OCI-LY1 (cell line): ENCODE results near the gene AGPS.

Source experiments
- H2AFZ ChIP-seq: fragments of 200-600 bp; sonication (generic), shearing (Covaris generic); 2 replicates; pipeline ENCODE4 v1.6.0; 2014; ENCODE audit warnings: antibody characterized with exemption, mild to moderate bottlenecking, low read length
- H3F3A ChIP-seq: fragments of 200-600 bp; sonication (generic), shearing (Covaris generic); 2 replicates; pipeline ENCODE4 v1.6.0; 2014; ENCODE audit warnings: mild to moderate bottlenecking, antibody characterized with exemption, low read length, moderate library complexity; ENCODE audit not compliant: insufficient read depth
- H3K27ac ChIP-seq: fragments of 200-600 bp; sonication (generic); 2 replicates; pipeline ENCODE4 v1.5.1; 2014; ENCODE audit warnings: low read length, mixed run types, mild to moderate bottlenecking, low read depth; ENCODE audit not compliant: poor library complexity, severe bottlenecking
- H3K27me3 ChIP-seq: fragments of 200-600 bp; sonication (generic); 2 replicates; pipeline ENCODE4 v1.6.0; 2014; ENCODE audit warnings: antibody characterized with exemption, mild to moderate bottlenecking, low read length, moderate library complexity; ENCODE audit not compliant: insufficient read depth
- H3K36me3 ChIP-seq: fragments of 200-600 bp; sonication (generic); 2 replicates; pipeline ENCODE4 v1.6.1; 2014; ENCODE audit warnings: mild to moderate bottlenecking, antibody characterized with exemption, low read length, moderate library complexity, mixed read lengths; ENCODE audit not compliant: insufficient read depth
- H3K4me1 ChIP-seq: fragments of 200-600 bp; sonication (generic); 2 replicates; pipeline ENCODE4 v1.5.1; 2014; ENCODE audit warnings: mild to moderate bottlenecking, low read length, moderate library complexity; ENCODE audit not compliant: insufficient read depth, severe bottlenecking
- H3K4me2 ChIP-seq: fragments of 200-600 bp; sonication (generic), shearing (Covaris generic); 2 replicates; pipeline ENCODE4 v1.6.1; 2014; ENCODE audit warnings: low read length
- H3K4me3 ChIP-seq: fragments of 200-600 bp; sonication (generic); 2 replicates; pipeline ENCODE4 v1.5.1; 2014; ENCODE audit warnings: low read length, low read depth, mild to moderate bottlenecking, mixed read lengths; ENCODE audit not compliant: poor library complexity, severe bottlenecking
- H3K79me2 ChIP-seq: fragments of 200-600 bp; shearing (Covaris generic); 2 replicates; pipeline ENCODE4 v1.6.1; 2016; ENCODE audit warnings: mixed run types, low read length, mixed read lengths; ENCODE audit not compliant: insufficient read depth
- H3K9ac ChIP-seq: fragments of 200-600 bp; sonication (generic), shearing (Covaris generic); 2 replicates; pipeline ENCODE4 v1.6.1; 2014; ENCODE audit warnings: mild to moderate bottlenecking, low read length, mixed read lengths
- H3K9me2 ChIP-seq: fragments of 200-600 bp; sonication (generic), shearing (Covaris generic); 2 replicates; pipeline ENCODE4 v1.6.1; 2014; ENCODE audit warnings: low read depth, mild to moderate bottlenecking, low read length, mixed read lengths
- H3K9me3 ChIP-seq: fragments of 200-600 bp; shearing (Covaris generic); 2 replicates; pipeline ENCODE4 v1.6.1; 2014; ENCODE audit warnings: low read length, mixed read lengths
- H4K20me1 ChIP-seq: fragments of 200-600 bp; sonication (generic), shearing (Covaris generic); 2 replicates; pipeline ENCODE4 v1.6.0; 2016; ENCODE audit warnings: mild to moderate bottlenecking, low read length; ENCODE audit not compliant: insufficient read depth
- CTCF ChIP-seq: fragments of 200-600 bp; sonication (generic), shearing (Covaris generic); IDR thresholded peaks from 2 replicates; pipeline ENCODE4 v1.5.1; 2017; ENCODE audit warnings: mild to moderate bottlenecking, antibody characterized with exemption, low read length, moderate library complexity, mixed read lengths
- EZH2 ChIP-seq: fragments of 200-600 bp; sonication (generic), shearing (Covaris generic); IDR thresholded peaks from 2 replicates; pipeline ENCODE4 v1.8.0; 2017; ENCODE audit warnings: borderline replicate concordance, mixed run types, mild to moderate bottlenecking, antibody characterized with exemption, low read length, moderate library complexity, mixed read lengths

The AGPS gene

GRCh38 chr2:177559638-177560037, 167.1 kb downstream of the AGPS start:
- Histone ChIP-seq H3K9ac (no peak overlapping the region), H3K4me1 (no peaks in the 10 kb centered on the region)
- no peak for TF ChIP-seq CTCF
- TF ChIP-seq EZH2: no peak

GRCh38 chr2:177568390-177568789, 175.8 kb downstream of the AGPS start:
- Histone ChIP-seq H4K20me1 (no peaks in the 10 kb centered on the region), H3K9me2 (no peaks in the 10 kb centered on the region), H3K79me2 (no peaks in the 10 kb centered on the region), H3K27me3 (no peaks in the 10 kb centered on the region), H3F3A (no peaks in the 10 kb centered on the region), H3K4me1 (no peaks in the 10 kb centered on the region), H3K9ac (no peak overlapping the region), H3K36me3 (no peaks in the 10 kb centered on the region), H2AFZ (no peak overlapping the region), H3K4me2 (no peak overlapping the region), H3K4me3 (no peak overlapping the region), H3K27ac (no peak overlapping the region), H3K9me3 (no peaks in the 10 kb centered on the region)
- TF ChIP-seq CTCF: no peak
- TF ChIP-seq EZH2: no peak

More at GRCh38 chr2:177559638-177560037, 167.1 kb downstream of the AGPS start:
- Histone ChIP-seq H2AFZ (no peak overlapping the region), H3K4me3 (no peak overlapping the region), H3K9me3 (no peaks in the 10 kb centered on the region), H3K27ac (no peak overlapping the region), H3F3A (no peaks in the 10 kb centered on the region), H3K27me3 (no peaks in the 10 kb centered on the region), H3K79me2 (no peaks in the 10 kb centered on the region), H3K36me3 (no peaks in the 10 kb centered on the region), H3K4me2 (no peak overlapping the region), H3K9me2 (no peaks in the 10 kb centered on the region), H4K20me1 (no peaks in the 10 kb centered on the region)

GRCh38 chr2:177568893-177569292, 176.3 kb downstream of the AGPS start:
- H3K4me3 ChIP-seq: no peak overlapping the region
- no peaks in the 10 kb centered on the region for H3K4me1 ChIP-seq
- no peaks in the 10 kb centered on the region for H3K27me3 ChIP-seq
- H3K9me2 ChIP-seq: no peaks in the 10 kb centered on the region
- H3K27ac ChIP-seq: no peak overlapping the region
- H3K4me2 ChIP-seq: no peak overlapping the region
- no peaks in the 10 kb centered on the region for H3F3A ChIP-seq
- no peaks in the 10 kb centered on the region for H4K20me1 ChIP-seq
- no peaks in the 10 kb centered on the region for H3K36me3 ChIP-seq
- H3K79me2 ChIP-seq: no peaks in the 10 kb centered on the region
- no peaks in the 10 kb centered on the region for H3K9me3 ChIP-seq
- no peak for TF ChIP-seq CTCF
- TF ChIP-seq EZH2: no peak
- H3K9ac ChIP-seq: no peak overlapping the region
- H2AFZ ChIP-seq: no peak overlapping the region
